Measurements from ENCODE around the gene GREM2. TPM values are rescaled to one million over a fixed set of nuclear protein-coding genes. Genes with fewer than 3 reads are reported as not detected.

Gene GREM2
- total RNA-seq, 4 donors from 2014 or later: 0.26 to 7.0 (median 1.4) TPM

DNA sequence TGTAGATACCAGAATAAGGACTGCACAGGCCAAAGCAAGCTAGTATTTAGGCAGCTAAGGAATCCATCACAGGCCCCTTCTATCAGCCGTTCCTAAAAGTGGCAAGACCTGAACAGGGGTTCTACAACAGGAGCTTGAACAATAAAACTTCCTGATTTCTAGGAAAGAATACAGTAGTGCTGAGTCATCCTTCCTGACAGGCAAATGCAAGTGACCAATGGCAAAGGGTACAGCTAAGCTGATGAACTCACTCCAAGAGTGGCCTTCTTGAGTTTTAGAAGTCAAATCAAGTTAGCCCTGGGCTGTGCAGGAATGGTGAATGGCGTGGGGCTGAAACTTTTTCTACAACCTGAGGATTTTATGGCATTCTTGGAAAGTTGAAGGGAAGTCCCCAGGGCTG, 112.9 kb downstream of the GREM2 start:
- H3K9me3 ChIP-seq: no peaks in the 10 kb centered on the region
- no peaks in the 10 kb centered on the region for H3K36me3 ChIP-seq
- no peak overlapping the region for H3K27ac ChIP-seq
- no peaks in the 10 kb centered on the region for H3K4me1 ChIP-seq
- TF ChIP-seq POLR2A (IDR thresholded peaks at IDR 0.05): no peak
- TF ChIP-seq, protein P1, sequence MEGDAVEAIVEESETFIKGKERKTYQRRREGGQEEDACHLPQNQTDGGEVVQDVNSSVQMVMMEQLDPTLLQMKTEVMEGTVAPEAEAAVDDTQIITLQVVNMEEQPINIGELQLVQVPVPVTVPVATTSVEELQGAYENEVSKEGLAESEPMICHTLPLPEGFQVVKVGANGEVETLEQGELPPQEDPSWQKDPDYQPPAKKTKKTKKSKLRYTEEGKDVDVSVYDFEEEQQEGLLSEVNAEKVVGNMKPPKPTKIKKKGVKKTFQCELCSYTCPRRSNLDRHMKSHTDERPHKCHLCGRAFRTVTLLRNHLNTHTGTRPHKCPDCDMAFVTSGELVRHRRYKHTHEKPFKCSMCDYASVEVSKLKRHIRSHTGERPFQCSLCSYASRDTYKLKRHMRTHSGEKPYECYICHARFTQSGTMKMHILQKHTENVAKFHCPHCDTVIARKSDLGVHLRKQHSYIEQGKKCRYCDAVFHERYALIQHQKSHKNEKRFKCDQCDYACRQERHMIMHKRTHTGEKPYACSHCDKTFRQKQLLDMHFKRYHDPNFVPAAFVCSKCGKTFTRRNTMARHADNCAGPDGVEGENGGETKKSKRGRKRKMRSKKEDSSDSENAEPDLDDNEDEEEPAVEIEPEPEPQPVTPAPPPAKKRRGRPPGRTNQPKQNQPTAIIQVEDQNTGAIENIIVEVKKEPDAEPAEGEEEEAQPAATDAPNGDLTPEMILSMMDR (IDR thresholded peaks at IDR 0.05): no peak
- DNase-seq: no peak
- no peaks in the 10 kb centered on the region for H3K27me3 ChIP-seq
- intact Hi-C loops (cut with DNase I; ENCODE audit: low total_unique reads): no loop called here
- no peak overlapping the region for H3K4me3 ChIP-seq

DNA sequence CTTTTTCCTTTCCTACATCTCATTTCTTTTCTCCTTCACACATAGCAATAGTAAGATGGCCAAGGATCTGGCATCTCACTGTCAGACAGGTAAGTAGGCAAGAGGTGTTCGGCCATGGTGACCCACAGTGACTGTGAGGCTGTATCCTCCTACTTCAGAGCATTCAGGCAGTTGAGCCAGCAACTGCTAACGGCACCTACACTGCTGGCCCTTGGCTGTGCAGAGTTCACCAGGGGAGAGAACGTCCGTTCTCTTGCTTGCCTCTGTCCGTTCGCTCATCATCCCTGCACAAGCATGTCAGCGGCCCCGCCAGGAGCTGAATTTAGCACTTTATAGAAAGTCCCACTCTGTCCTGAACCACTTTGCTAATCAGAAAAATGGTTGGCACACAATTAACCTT, 113.6 kb downstream of the GREM2 start:
- DNase-seq: no peak
- Histone ChIP-seq H3K4me3 (no peak overlapping the region), H3K27ac (no peak overlapping the region), H3K27me3 (no peaks in the 10 kb centered on the region), H3K36me3 (no peaks in the 10 kb centered on the region), H3K4me1 (no peaks in the 10 kb centered on the region), H3K9me3 (no peaks in the 10 kb centered on the region)
- TF ChIP-seq POLR2A (IDR thresholded peaks at IDR 0.05): no peak
- TF ChIP-seq, protein P1 (IDR thresholded peaks at IDR 0.05): no peak
- intact Hi-C loops (cut with DNase I; ENCODE audit: low total_unique reads): no loop called here

DNA sequence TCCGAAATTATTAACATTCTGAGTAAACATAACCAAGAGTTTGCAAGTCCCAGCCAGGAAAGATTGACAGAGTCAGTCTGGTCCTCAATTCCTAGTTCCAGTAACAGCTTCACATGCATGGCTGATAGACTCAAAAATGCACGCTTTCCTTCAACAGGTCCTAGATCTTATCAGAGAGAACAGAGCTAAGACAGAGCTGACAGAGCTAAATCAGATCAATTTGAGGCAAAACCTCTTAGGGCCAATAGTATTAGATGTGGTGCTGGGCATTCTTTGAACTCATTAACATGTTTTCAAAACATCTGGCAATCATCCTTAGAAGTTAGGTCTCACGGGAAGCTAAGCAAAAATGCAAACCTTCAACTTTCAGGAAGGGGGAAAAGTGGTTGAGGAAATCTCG, 114.0 kb downstream of the GREM2 start:
- H3K4me3 ChIP-seq: no peak overlapping the region
- intact Hi-C loops (cut with DNase I; ENCODE audit: low total_unique reads): no loop called here

DNA sequence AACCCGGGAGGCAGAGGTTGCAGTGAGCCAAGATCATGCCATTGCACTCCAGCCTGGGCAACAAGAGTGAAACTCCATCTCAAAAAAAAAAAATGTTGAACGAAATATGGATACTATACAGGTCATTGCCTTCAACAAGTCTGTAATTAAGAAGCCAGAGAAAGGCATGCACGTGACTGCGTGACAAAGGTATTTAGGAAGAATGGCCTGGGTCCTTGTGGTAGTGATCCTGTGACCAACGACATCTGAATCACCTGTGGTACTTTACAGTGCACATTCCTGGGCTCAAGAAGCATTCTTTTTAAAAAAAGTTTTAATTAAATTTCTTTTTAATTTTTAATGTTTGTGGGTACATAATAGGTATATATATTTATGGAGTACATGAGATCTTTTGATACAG, 115.0 kb downstream of the GREM2 start:
- no peaks in the 10 kb centered on the region for H3K36me3 ChIP-seq
- no peaks in the 10 kb centered on the region for H3K9me3 ChIP-seq
- H3K27me3 ChIP-seq: no peaks in the 10 kb centered on the region
- no peak for DNase-seq
- intact Hi-C loops (cut with DNase I; ENCODE audit: low total_unique reads): no loop called here
- H3K4me1 ChIP-seq: no peaks in the 10 kb centered on the region
- H3K27ac ChIP-seq: no peak overlapping the region
- TF ChIP-seq, protein P1 (IDR thresholded peaks at IDR 0.05): no peak
- no peak for TF ChIP-seq POLR2A (IDR thresholded peaks at IDR 0.05)
- no peak overlapping the region for H3K4me3 ChIP-seq

More for the DNA sequence above, 114.0 kb downstream of the GREM2 start:
- no peak overlapping the region for H3K27ac ChIP-seq
- H3K27me3 ChIP-seq: no peaks in the 10 kb centered on the region
- H3K9me3 ChIP-seq: no peaks in the 10 kb centered on the region
- TF ChIP-seq, protein P1 (IDR thresholded peaks at IDR 0.05): no peak
- TF ChIP-seq POLR2A (IDR thresholded peaks at IDR 0.05): no peak
- DNase-seq: no peak
- no peaks in the 10 kb centered on the region for H3K4me1 ChIP-seq
- no peaks in the 10 kb centered on the region for H3K36me3 ChIP-seq

DNA sequence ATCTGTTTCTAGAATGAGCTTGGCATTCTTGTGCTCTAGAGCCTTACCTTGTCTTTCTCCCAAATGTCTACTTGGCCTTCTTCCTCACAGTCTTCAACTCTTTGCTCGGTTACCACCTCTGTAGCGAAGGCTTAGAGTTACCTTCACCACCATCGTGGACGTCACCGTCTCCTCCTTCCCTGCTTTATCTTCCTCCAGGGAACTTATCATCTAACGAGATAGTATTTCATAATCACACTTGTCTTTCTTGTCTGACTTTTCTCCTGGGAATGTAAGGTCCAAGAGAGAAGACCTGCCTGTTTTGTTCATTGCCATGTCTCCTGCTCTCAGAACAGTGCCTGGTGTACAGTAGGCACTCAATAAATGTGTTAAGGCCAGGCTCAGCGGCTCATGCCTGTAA, 115.6 kb downstream of the GREM2 start:
- Histone ChIP-seq H3K27me3 (no peaks in the 10 kb centered on the region), H3K4me1 (no peaks in the 10 kb centered on the region), H3K9me3 (no peaks in the 10 kb centered on the region), H3K4me3 (no peak overlapping the region), H3K36me3 (no peaks in the 10 kb centered on the region), H3K27ac (no peak overlapping the region)
- intact Hi-C loops (cut with DNase I; ENCODE audit: low total_unique reads): no loop called here
- no peak for DNase-seq
- TF ChIP-seq POLR2A (IDR thresholded peaks at IDR 0.05): no peak
- TF ChIP-seq, protein P1 (IDR thresholded peaks at IDR 0.05): no peak

Data from uterus (tissue), 4 donors.